ENCODE measurements around the gene PGLYRP3.
"Not testable (repeated sequence)": the region's sequence is repeated elsewhere in the genome, so short reads cannot be mapped to it uniquely, and the experiment has no call there.

The PGLYRP3 gene

GRCh38 chr1:153349363-153350320 is 36.9 kb upstream of the PGLYRP3 start:
- DNase-seq, result no peak

DNA sequence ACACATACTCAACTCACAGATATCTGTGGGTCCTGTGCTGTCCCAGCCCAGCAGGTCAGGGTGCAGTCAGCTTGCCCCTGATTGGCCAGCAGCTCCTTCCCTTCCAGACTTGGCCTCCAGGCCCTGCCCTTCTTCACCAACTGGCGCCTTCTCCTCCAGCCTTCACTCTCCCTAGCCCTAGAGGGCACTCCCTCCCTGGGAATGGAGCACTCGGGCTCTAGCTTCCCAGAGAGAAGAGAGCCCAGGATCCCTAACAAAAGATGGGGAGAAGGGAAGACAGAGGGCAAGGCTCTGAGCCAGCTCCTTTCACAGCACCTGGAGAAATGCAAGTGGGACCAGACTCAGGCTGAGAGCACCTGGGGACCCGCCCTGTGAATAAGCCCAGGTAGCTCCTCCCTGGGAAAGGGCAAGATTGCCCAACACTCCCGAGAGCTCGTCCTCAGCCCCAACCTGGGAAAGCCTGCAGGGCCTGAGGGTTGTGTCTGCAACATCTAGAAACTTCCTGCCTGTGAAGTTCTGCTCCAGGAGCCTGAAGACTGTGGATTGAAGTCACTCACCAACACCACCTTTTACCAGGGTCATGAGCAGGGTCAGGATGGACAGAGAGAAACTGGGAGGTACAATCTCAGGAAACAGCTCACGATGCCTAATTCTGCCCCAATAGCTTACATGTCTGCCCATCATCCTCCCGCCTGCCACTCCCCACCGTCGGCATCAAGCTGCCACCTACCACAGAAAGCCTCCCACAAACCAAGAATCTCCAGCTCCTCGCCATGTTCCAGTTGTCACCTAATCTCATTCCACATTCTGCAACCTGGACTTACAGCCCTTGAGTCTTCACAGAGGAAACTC is 36.0 kb upstream of the PGLYRP3 start, which contains the start of gene PGLYRP4:
TSS of gene PGLYRP4 (minus strand) at position 331 of the 852 bp plus-strand sequence. CDS start 909 bp downstream, outside the sequence.
- DNase-seq, result no peak

DNA sequence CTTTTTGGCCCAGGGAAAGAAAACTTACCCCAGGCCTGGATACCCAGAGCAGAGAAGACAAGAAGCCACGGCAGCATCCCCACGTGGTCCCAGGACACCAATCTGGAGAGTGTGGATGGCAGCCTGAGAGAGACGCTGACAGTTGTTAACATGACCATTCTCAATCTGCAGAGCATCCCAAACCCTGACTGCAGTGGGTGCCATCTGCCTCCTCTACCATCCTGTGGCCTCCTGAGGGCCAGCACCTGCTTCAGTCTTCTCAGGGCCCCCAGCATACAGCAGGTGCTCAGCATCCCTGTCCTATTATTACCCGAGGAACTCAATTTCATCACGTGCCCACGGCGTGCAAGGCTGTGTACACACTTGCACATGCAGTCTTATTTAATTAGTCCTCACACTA is 35.1 kb upstream of the PGLYRP3 start:
- no peak for DNase-seq

DNA sequence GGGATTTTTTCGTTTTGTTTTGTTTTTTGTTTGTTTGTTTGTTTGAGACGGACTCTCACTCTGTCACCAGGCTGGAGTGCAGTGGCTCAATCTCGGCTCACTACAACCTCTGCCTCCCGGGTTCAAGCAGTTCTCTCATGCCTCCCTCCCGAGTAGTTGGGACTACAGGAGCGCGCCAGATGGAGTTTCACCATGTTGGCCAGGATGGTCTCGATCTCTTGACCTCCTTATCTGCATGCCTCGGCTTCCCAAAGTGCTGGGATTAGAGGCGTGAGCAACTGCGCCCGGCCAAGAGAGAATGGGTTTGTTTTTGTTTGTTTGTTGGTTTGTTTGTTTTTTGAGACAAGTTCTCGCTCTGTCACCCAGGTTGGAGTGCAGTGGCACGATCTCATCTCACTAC is 34.3 kb upstream of the PGLYRP3 start:
- not testable (repeated sequence) for DNase-seq

DNA sequence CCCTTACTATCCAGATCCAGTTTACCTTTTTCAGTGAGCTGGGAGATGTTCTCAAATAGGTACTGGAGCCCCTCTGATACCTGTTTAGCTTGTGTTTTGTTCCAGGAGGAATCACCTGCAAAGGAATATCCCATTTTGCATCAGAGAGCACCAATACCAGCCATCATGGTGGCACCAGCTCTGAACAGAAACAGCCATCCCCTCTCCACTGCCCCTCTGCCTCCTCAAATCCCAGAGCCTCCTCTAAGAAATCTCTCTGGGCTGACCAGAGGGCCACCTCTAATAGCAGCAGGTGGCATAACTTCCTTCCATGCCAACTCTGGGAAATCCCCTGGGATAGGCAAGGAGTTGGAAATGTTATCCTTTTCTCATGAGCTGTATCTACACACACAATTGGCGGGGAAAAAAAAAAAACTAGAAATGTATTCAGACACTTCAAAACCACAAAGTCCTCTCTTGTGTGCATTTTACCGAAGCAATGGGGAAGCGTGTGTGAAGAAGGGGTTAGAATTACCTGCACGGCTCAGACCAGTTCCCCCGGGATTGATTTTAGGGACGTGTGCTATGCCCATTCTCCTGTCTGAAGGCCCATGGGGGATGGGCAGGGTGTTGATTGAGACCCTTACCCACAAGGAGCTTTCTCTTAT is 33.4 kb upstream of the PGLYRP3 start:
- no peak for DNase-seq

- DNase-seq, result no peak
Measured at GRCh38 chr1:153345187-153346076, 32.7 kb upstream of the PGLYRP3 start.

GRCh38 chr1:153344718-153345025 is 31.9 kb upstream of the PGLYRP3 start:
- DNase-seq, result no peak

- no peak for DNase-seq
Measured at GRCh38 chr1:153343811-153344717, 31.3 kb upstream of the PGLYRP3 start.

DNA sequence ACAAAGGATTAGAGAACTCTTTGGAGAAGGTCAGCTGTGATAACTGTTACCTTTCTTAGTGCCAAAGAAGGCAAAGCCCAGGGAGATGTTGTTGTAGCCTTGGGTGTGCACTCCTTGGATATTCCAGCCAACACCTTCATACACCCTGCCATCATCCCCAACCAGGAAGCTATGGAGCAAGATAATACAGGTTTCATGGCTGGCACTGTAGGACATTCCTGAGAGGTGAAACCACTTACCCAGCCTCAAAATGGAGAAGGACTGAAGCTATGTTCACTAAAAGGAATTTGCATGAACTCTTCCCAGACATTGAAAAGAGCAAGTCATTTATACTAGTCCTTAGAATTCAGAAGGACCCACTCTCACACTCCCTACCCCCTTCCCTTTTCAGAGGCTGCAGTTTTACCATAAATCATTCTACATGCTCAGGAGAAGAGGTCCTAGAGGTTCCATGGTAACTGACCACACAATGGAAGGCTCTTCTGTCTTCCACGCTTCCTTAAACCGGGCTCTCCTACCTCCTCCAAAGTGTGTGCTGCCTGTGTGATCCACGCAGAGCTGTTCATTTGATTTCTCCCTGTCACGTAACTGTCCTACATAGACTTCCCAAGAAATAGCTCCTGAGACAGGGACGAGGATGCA is 30.4 kb upstream of the PGLYRP3 start:
- no peak for DNase-seq

- no peak for DNase-seq
Measured at GRCh38 chr1:153342178-153342577, 29.4 kb upstream of the PGLYRP3 start.

DNA sequence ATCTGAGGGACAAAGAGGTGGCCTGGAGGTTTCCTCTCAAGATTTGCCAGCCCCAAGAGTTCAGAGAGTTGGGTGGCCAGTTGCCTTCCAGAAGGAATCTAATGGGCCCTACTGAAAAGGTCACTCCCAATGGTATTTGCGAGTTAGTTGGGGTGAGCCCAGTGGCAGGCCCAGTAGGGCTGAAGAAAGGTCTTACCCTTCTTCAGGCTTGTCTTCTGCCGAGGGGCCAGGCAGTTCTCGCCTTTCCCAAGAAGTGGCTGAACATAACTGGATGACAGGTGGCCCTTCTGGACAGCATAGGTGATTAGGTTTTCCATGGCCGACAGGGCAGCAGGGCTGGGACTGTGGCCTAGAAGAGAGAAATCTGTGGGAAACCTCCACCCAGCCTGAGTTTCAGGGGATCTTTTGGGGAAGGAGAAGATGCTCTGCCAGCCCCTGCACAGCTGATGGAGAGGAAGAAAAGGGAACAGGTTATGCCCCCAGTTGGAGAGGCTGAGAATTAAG is 28.7 kb upstream of the PGLYRP3 start:
- no peak for DNase-seq

- DNase-seq, result no peak
Measured at GRCh38 chr1:153340356-153340755, 27.6 kb upstream of the PGLYRP3 start.

DNA sequence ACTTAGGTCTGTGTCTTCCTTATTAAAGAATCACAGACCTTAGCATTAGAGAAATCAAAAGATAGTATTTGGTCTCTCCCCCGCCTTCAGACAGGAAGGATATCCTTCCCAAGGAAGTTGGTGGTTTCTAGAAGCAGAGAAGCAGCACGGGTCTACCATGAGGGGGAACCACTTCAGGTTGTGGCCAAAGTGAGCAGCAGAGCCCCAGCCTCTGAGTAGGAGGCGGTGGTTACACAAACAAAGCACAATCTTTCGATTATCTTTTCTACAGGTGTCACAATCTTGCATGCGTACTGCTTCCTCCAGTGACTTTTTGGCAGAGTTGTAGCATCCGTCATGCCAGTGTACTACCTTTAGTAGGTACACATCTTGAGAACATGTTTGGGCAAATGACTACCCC is 27.1 kb upstream of the PGLYRP3 start:
- no peak for DNase-seq

GRCh38 chr1:153337980-153338853 is 25.5 kb upstream of the PGLYRP3 start:
- DNase-seq, result no peak

GRCh38 chr1:153336650-153337049 is 23.9 kb upstream of the PGLYRP3 start:
- peak in 1 of 58 donors; percentile 33 for DNase-seq

DNA sequence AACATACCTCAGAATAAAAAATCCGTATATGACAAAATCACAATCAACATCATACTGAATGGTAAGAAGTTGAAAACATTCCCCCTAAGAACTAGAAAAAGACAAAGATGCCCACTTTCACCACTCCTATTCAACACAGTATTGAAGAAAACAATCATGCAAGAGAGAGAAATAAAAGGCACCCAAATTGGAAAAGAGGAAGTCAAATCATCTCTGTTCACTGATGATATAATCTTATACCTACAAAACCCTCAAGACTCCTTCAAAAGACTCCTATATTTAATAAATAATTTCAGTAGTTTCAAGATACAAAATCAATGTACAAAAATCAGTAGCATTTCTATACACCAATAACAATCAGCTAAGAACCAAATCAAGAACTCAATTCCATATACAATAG is 21.1 kb upstream of the PGLYRP3 start:
- no peak for DNase-seq

DNA sequence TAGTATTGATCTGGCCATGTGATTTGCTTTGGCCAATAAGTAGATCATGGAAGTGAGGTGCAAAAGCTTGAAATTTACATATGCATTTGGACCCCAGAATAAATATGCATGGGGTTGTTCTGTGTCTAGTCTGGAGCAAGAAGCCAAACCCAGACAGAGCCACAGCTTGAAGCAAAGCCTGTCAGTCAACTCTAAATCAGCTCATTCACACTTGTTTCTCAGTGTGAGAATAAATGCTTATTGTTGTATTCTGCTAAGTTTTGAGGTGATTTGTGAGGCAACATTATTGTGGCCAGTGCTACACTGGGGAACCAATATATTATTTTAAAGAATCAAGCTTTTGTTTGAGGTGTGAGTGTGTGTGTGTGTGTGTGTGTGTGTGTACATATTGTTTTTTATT is 12.2 kb upstream of the PGLYRP3 start:
- DNase-seq, result peak in 6 of 58 donors; percentile 1 to 37 (median 4)

DNA sequence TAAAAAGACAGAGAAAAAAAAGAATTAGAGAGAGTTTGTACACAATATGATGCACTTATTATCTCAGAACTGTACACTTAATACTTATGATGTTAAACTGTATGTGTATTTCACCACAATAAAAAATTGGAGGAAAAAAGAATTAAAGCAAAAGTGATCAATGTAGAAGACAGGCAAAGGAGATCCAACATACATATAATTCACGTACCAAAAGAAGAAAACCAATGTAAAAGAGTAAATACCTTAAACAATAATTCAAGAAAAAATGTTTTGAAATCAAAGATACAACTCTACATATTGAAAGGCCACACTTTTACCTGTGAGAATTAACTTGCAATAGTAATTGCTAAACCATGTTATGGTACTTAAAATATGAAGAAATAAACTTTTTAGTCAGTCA is 9.8 kb upstream of the PGLYRP3 start:
- no peak for DNase-seq
